Measurements from ENCODE around the gene DLK1.

DLK1 gene

GRCh38 chr14:100731846-100732765 is 5.4 kb downstream of the DLK1 start:
- in situ Hi-C loops (cut with HindIII; ENCODE audit: low sequenced_read_pairs): no loop called here

- in situ Hi-C loops (cut with HindIII; ENCODE audit: low sequenced_read_pairs): no loop called here
Observed at GRCh38 chr14:100732766-100733100, 6.0 kb downstream of the DLK1 start.

DNA sequence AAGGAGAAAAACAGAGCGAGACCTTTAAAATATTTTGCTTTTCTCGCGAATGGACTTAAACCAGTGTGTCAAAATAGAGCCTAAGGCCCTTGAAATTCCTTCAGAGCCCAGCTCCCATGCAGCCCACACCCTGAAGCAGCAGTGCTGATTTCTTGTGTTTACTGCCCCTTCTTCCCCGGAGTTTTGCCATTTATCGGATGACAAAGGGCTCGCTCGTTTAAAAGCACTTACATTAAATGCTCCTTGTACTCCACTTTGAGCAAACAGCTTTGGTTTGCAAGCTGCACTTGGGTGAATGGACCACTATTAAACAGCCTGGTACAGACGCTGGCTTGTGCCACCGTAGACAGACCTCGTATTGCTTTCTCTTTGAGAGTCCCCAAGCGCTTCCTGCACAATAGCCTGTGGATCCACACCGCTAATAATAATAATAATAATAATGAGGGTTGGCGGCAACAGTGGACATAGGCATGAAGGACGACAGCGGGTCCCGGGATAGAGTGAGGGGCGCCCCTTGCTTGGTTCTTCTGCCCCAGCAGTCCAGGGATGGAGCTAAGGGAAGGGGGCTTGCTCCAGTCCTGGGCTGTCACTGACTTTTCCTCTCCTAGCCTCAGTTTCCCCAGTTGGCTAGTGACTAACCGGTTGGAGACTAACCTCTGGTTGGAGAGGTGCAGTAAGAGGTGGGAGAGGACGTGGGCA is 6.6 kb downstream of the DLK1 start:
- in situ Hi-C loops (cut with HindIII; ENCODE audit: low sequenced_read_pairs): no loop called here

- in situ Hi-C loops (cut with HindIII; ENCODE audit: low sequenced_read_pairs): no loop called here
Observed at GRCh38 chr14:100734031-100734990, 7.6 kb downstream of the DLK1 start.

DNA sequence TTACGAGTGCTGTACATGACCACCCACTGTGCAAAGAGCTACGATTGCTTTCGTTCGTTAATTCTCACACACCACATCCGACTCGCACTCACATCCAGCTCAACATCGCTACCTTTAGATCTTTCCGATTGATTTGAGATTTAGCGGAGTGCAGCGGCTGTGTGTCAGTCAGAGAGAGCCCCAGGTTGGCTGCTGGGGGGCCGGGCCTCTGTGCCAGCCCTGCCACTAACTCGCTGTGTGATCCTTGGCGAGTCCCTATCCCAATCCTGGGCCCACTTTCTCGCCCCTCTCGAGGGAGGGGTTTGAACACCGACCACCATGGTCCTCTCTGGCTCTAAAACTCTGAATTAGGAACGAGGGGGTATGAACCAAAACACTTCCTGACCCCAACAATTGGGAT is 8.6 kb downstream of the DLK1 start:
- in situ Hi-C loops (cut with HindIII; ENCODE audit: low sequenced_read_pairs): no loop called here

- in situ Hi-C loops (cut with HindIII; ENCODE audit: low sequenced_read_pairs): no loop called here
Observed at GRCh38 chr14:100736269-100737180, 9.8 kb downstream of the DLK1 start.

GRCh38 chr14:100737526-100737925 is 10.8 kb downstream of the DLK1 start:
- in situ Hi-C loops (cut with HindIII; ENCODE audit: low sequenced_read_pairs): no loop called here

GRCh38 chr14:100738269-100738691 is 11.6 kb downstream of the DLK1 start:
- in situ Hi-C loops (cut with HindIII; ENCODE audit: low sequenced_read_pairs): no loop called here

GRCh38 chr14:100738704-100739131 is 12.0 kb downstream of the DLK1 start:
- in situ Hi-C loops (cut with HindIII; ENCODE audit: low sequenced_read_pairs): no loop called here

- in situ Hi-C loops (cut with HindIII; ENCODE audit: low sequenced_read_pairs): no loop called here
Observed at GRCh38 chr14:100739306-100739705, 12.6 kb downstream of the DLK1 start.

DNA sequence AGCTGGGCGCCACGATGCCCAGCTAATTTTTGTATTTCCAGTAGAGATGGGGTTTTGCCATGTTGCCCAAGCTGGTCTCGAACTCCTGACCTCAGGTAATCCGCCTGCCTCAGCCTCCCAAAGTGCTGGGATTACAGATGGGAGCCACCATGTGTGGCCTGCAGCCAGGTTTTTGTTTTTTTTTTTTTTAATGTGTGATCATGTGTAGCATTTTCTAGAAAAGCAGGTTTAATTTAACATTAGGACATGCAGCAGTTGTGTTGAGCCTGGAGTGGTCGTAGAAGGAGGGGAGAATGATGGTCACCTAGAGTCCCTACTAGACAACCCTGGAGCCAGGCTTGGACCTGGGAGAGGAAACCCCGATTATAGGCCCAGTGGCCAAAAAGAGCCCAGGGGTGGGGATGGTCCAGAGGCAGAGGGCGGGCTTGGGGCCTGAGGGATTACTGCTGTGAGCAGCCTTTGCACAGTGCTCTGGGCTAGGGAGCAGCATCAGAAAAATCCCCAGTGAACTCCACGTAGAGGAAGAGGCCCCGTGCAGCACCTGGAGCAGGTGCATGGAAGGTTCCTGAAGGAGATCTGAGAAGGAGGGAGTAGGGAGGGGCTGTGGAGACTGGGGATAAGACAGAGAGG is 13.6 kb downstream of the DLK1 start:
- in situ Hi-C loops (cut with HindIII; ENCODE audit: low sequenced_read_pairs): no loop called here

GRCh38 chr14:100740929-100741328 is 14.2 kb downstream of the DLK1 start:
- in situ Hi-C loops (cut with HindIII; ENCODE audit: low sequenced_read_pairs): no loop called here

GRCh38 chr14:100741966-100742365 is 15.3 kb downstream of the DLK1 start:
- in situ Hi-C loops (cut with HindIII; ENCODE audit: low sequenced_read_pairs): no loop called here

GRCh38 chr14:100746326-100746725 is 19.6 kb downstream of the DLK1 start:
- in situ Hi-C loops (cut with HindIII; ENCODE audit: low sequenced_read_pairs): no loop called here

GRCh38 chr14:100747021-100747586 is 20.4 kb downstream of the DLK1 start:
- in situ Hi-C loops (cut with HindIII; ENCODE audit: low sequenced_read_pairs): no loop called here

- in situ Hi-C loops (cut with HindIII; ENCODE audit: low sequenced_read_pairs): no loop called here
Observed at GRCh38 chr14:100747736-100748135, 21.0 kb downstream of the DLK1 start.

DNA sequence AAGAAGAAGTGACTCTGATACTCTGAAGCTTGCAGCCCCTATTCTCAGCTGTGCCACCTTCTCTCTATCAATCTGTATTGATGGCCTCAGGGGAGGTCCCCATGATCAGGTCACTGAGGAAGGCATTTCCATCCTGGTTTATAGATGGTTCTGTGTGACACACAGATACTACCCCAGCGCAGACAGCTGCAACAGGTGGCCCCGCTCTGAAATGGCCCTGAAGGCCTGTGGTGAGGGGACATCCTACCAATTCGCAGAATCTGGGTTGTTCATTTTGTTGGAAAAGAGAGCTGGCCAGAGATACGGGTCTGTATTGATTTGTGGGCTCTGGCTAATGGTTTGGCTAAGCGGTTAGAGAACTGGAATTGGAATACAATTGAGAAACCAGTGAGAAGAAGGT is 21.7 kb downstream of the DLK1 start:
- in situ Hi-C loops (cut with HindIII; ENCODE audit: low sequenced_read_pairs): no loop called here

GRCh38 chr14:100748944-100749343 is 22.3 kb downstream of the DLK1 start:
- in situ Hi-C loops (cut with HindIII; ENCODE audit: low sequenced_read_pairs): no loop called here

- in situ Hi-C loops (cut with HindIII; ENCODE audit: low sequenced_read_pairs): no loop called here
Observed at GRCh38 chr14:100749967-100750597, 23.4 kb downstream of the DLK1 start.

Data from DLD1 (cell line).